ENCODE data around the gene COL3A1.

GRCh38 chr2:189048189-189048588, 74.0 kb downstream of the COL3A1 start:
- TF ChIP-seq CTCF (IDR thresholded peaks at IDR 0.05; ENCODE audit: insufficient read depth, low read length, poor library complexity, severe bottlenecking) (no peak), EZH2phosphoT487 (conservative IDR thresholded peaks at IDR 0.05; ENCODE audit: low read length) (no peak)

Data from SU-DHL-6 (cell line).